GM21717 (cell line): ENCODE measurements around the gene ECE2.

ENCODE experiments used
- ATAC-seq: cut with Tn5 transposase; IDR thresholded peaks from one replicate; pipeline ENCODE4 v1.9.1; 2021; ENCODE audit warnings: mild to moderate bottlenecking, moderate library complexity; ENCODE audit not compliant: unreplicated experiment

The ECE2 gene

GRCh38 chr3:184308744-184309143 is 32.9 kb downstream of the ECE2 start:
- no peak for ATAC-seq

- ATAC-seq = no peak
These were observed 35.8 kb downstream of the ECE2 start for GRCh38 chr3:184311633-184312032.

GRCh38 chr3:184314363-184314699 is 38.5 kb downstream of the ECE2 start, which contains the start of gene EIF4G1:
Gene EIF4G1, plus strand, starts transcription at chr3:184314606. Its CDS starts 1,191 bp downstream, at chr3:184315797.
- ATAC-seq = peak; percentile 78

- ATAC-seq = peak; percentile 50
These were observed 39.1 kb downstream of the ECE2 start for GRCh38 chr3:184314700-184315542.

GRCh38 chr3:184315543-184315867 is 39.7 kb downstream of the ECE2 start:
- peak; percentile 6 for ATAC-seq

GRCh38 chr3:184315871-184316661 is 40.2 kb downstream of the ECE2 start:
- ATAC-seq = no peak

GRCh38 chr3:184316792-184317191 is 41.0 kb downstream of the ECE2 start:
- no peak for ATAC-seq

GRCh38 chr3:184317201-184317600 is 41.4 kb downstream of the ECE2 start:
- ATAC-seq = no peak

GRCh38 chr3:184320104-184320445 is 44.3 kb downstream of the ECE2 start:
- no peak for ATAC-seq

- no peak for ATAC-seq
These were observed 45.8 kb downstream of the ECE2 start for GRCh38 chr3:184321666-184322065.

- ATAC-seq = no peak
These were observed 47.1 kb downstream of the ECE2 start for GRCh38 chr3:184322731-184323487.

GRCh38 chr3:184323696-184324095 is 47.9 kb downstream of the ECE2 start:
- no peak for ATAC-seq

- ATAC-seq = no peak
These were observed 49.4 kb downstream of the ECE2 start for GRCh38 chr3:184325269-184325668.

- no peak for ATAC-seq
These were observed 50.0 kb downstream of the ECE2 start for GRCh38 chr3:184325715-184326369.

- no peak for ATAC-seq
These were observed 51.3 kb downstream of the ECE2 start for GRCh38 chr3:184327171-184327570.

- no peak for ATAC-seq
These were observed 52.7 kb downstream of the ECE2 start for GRCh38 chr3:184328516-184328915.

GRCh38 chr3:184332370-184333090 is 56.7 kb downstream of the ECE2 start:
- no peak for ATAC-seq

GRCh38 chr3:184333190-184333589 is 57.4 kb downstream of the ECE2 start:
- ATAC-seq = no peak

GRCh38 chr3:184333700-184334099 is 57.9 kb downstream of the ECE2 start:
- no peak for ATAC-seq

GRCh38 chr3:184334470-184335158 is 58.8 kb downstream of the ECE2 start:
- ATAC-seq = no peak
